ENCODE results near the gene ANKFY1.

The ANKFY1 gene

DNA sequence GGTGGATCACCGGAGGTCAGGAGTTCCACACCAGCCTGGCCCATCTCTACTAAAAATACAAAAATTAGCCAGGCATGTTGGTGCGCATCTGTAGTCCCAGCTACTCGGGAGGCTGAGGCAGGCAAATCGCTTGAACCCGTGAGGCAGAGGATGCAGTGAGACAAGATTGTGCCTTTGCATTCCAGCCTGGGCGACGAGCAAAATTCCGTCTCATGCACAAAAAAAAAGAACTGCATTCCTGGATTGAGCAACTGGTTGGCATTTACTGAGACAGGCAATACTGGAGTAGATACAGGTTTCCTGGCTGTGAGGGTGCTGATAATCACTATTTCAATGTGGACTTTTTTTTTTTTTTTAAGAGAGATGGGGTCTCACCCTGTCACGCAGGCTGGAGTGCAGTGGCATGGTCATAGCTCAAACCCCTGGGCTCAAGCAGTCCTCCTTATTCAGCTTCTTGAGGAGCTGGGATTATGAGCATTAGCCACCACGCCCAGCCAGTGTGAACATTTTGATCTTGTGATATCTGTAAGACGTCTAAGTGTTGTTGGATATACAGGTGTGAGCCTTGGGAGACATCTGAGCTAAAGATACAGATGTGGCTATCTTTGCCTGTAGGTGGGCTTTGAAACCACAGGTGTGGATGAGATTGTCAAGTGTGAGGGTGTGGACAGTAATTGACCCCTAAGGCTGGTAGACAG, 115.0 kb downstream of the ANKFY1 start:
- TF ChIP-seq, protein P1, sequence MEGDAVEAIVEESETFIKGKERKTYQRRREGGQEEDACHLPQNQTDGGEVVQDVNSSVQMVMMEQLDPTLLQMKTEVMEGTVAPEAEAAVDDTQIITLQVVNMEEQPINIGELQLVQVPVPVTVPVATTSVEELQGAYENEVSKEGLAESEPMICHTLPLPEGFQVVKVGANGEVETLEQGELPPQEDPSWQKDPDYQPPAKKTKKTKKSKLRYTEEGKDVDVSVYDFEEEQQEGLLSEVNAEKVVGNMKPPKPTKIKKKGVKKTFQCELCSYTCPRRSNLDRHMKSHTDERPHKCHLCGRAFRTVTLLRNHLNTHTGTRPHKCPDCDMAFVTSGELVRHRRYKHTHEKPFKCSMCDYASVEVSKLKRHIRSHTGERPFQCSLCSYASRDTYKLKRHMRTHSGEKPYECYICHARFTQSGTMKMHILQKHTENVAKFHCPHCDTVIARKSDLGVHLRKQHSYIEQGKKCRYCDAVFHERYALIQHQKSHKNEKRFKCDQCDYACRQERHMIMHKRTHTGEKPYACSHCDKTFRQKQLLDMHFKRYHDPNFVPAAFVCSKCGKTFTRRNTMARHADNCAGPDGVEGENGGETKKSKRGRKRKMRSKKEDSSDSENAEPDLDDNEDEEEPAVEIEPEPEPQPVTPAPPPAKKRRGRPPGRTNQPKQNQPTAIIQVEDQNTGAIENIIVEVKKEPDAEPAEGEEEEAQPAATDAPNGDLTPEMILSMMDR (IDR thresholded peaks at IDR 0.05; ENCODE audit: low read depth, low read length), result no peak
- no peak for DNase-seq (ENCODE audit: extremely low read depth, low read depth)

DNA sequence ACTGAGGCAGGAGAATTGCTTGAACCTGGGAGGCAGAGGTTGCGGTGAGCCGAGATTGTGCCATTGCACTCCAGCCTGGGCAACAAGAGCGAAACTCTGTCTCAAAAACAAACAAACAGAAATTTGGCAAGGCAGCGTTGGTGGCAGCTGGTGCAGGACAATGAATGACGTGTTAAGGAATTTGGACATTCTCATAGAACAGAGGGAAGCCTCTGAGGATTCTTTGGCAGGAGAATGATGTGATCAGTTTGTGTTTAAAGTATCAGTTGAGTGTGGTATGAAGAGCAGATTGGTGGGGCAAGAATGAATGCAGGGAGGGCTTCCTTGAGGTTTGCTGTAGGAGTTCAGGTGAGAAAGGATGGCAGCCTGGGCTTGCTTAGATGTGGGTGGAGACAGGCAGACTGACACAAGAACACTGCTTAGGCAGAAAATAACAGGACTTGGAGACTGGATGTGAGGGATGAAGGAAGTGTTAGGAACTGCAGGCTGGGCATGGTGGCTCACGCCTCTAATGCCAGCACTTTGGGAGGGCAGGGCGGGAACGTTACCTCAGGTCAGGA, 115.9 kb downstream of the ANKFY1 start:
- no peak for DNase-seq (ENCODE audit: extremely low read depth, low read depth)
- TF ChIP-seq, protein P1 (IDR thresholded peaks at IDR 0.05; ENCODE audit: low read depth, low read length), result no peak

GRCh38 chr17:4146641-4147040, 117.1 kb downstream of the ANKFY1 start:
- no peak for DNase-seq (ENCODE audit: extremely low read depth, low read depth)
- TF ChIP-seq, protein P1 (IDR thresholded peaks at IDR 0.05; ENCODE audit: low read depth, low read length), result no peak

GRCh38 chr17:4144422-4144747, 119.4 kb downstream of the ANKFY1 start:
- DNase-seq (ENCODE audit: extremely low read depth, low read depth), result no peak
- TF ChIP-seq, protein P1 (IDR thresholded peaks at IDR 0.05; ENCODE audit: low read depth, low read length), result no peak

- DNase-seq (ENCODE audit: extremely low read depth, low read depth), result peak; percentile 79
- TF ChIP-seq, protein P1 (IDR thresholded peaks at IDR 0.05; ENCODE audit: low read depth, low read length), result no peak
Observed at GRCh38 chr17:4143563-4144421, 120.0 kb downstream of the ANKFY1 start.

- TF ChIP-seq, protein P1 (IDR thresholded peaks at IDR 0.05; ENCODE audit: low read depth, low read length), result no peak
- no peak for DNase-seq (ENCODE audit: extremely low read depth, low read depth)
Observed at GRCh38 chr17:4142107-4142900, 121.5 kb downstream of the ANKFY1 start.

Data from AG09319 (cell line).